ENCODE measurements around the gene CTNNBIP1. TPM values are rescaled to one million over a fixed set of nuclear protein-coding genes. Genes with fewer than 3 reads are reported as not detected.

CTNNBIP1 gene
- total and polyA plus RNA-seq, 9 donors, result 47.3 to 81.1 (median 58.7) TPM

GRCh38 chr1:9849691-9850441 is 60.2 kb downstream of the CTNNBIP1 start:
- Histone ChIP-seq H3K27ac (ENCODE audit: low read length) (peak overlapping the region; percentile 59), H3K9me3 (replicated peaks; ENCODE audit: control insufficient read depth, low read depth, low read length) (peaks cover 3% of the 10 kb centered on the region), H3K27me3 (ENCODE audit: control insufficient read depth, insufficient read depth, low read length) (no peaks in the 10 kb centered on the region), H3K4me1 (ENCODE audit: control insufficient read depth, insufficient read depth, low read length) (peaks cover 28% of the 10 kb centered on the region), H3K4me3 (ENCODE audit: low read length) (no peak overlapping the region), H3K36me3 (ENCODE audit: control insufficient read depth, insufficient read depth, low read length) (peaks cover 25% of the 10 kb centered on the region)
- no peak for DNase-seq
- WGBS (ENCODE audit: insufficient coverage), result 31% methylated on average over 7 of the region's 20 CpGs

GRCh38 chr1:9848022-9848421 is 62.0 kb downstream of the CTNNBIP1 start:
- no peaks in the 10 kb centered on the region for H3K27me3 ChIP-seq (ENCODE audit: control insufficient read depth, insufficient read depth, low read length)
- H3K4me3 ChIP-seq (ENCODE audit: low read length), result no peak overlapping the region
- H3K36me3 ChIP-seq (ENCODE audit: control insufficient read depth, insufficient read depth, low read length), result peaks cover 25% of the 10 kb centered on the region
- H3K27ac ChIP-seq (ENCODE audit: low read length), result no peak overlapping the region
- DNase-seq, result no peak
- peaks cover 39% of the 10 kb centered on the region for H3K4me1 ChIP-seq (ENCODE audit: control insufficient read depth, insufficient read depth, low read length)
- no peaks in the 10 kb centered on the region for H3K9me3 ChIP-seq (replicated peaks; ENCODE audit: control insufficient read depth, low read depth, low read length)
- 100% methylated on average over 1 of the region's 8 CpGs for WGBS (ENCODE audit: insufficient coverage)

DNA sequence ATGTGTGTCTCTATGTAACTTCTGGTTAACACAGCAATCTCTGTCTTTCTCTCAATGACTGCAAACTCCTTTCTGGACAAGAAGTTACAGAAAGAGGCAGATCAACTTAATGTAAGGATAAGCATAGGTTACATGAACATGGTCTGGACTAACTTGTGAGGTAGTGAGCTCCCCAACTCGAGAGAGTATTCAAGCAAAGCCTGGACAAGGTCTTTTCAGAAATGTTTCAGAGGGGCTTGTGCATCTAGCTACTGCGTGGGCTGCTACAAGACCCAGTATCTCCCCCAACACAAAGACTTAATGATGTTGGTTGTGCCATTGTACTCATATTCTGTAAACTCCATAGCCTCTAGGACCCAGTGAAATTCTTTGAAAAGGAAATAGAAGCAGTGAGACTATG is 62.8 kb downstream of the CTNNBIP1 start:
- H3K36me3 ChIP-seq (ENCODE audit: control insufficient read depth, insufficient read depth, low read length), result peaks cover 18% of the 10 kb centered on the region
- H3K27me3 ChIP-seq (ENCODE audit: control insufficient read depth, insufficient read depth, low read length), result no peaks in the 10 kb centered on the region
- peaks cover 39% of the 10 kb centered on the region for H3K4me1 ChIP-seq (ENCODE audit: control insufficient read depth, insufficient read depth, low read length)
- DNase-seq, result no peak
- H3K27ac ChIP-seq (ENCODE audit: low read length), result no peak overlapping the region
- H3K9me3 ChIP-seq (replicated peaks; ENCODE audit: control insufficient read depth, low read depth, low read length), result no peaks in the 10 kb centered on the region
- WGBS (ENCODE audit: insufficient coverage), result no CpG with 5 or more reads among the region's 2 CpGs
- H3K4me3 ChIP-seq (ENCODE audit: low read length), result no peak overlapping the region

DNA sequence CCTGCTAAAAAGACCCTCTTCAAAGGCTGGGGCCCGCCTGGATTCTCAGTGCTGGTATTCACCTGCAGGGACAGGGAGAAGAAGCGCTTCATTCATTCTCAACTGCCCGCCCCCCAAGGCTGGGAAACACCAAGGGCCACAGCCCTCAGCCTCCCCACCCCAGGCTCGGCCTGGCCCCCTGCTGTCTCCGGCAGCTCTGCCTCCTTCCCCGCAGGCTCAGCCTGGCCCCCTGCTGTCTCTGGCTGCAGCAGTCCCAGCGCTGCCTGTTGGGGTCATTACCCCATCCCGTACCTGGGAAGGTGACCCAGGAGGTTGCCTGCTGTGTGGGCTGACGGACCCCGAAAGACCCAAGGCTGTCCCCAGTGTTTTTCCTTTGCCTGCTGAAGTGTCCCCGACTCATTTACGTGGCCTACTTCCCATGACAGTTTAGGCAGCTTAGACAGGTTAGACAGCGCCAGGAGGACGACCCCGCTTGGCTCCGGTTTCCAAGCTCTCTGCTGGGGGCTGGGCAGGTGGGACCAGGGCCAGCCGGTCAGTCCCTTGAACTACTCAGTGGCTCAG is 63.4 kb downstream of the CTNNBIP1 start:
- Histone ChIP-seq H3K4me3 (ENCODE audit: low read length) (no peak overlapping the region), H3K4me1 (ENCODE audit: control insufficient read depth, insufficient read depth, low read length) (peaks cover 43% of the 10 kb centered on the region), H3K27ac (ENCODE audit: low read length) (no peak overlapping the region), H3K9me3 (replicated peaks; ENCODE audit: control insufficient read depth, low read depth, low read length) (no peaks in the 10 kb centered on the region), H3K27me3 (ENCODE audit: control insufficient read depth, insufficient read depth, low read length) (no peaks in the 10 kb centered on the region), H3K36me3 (ENCODE audit: control insufficient read depth, insufficient read depth, low read length) (peaks cover 15% of the 10 kb centered on the region)
- DNase-seq, result no peak
- 28% methylated on average over 16 of the region's 17 CpGs for WGBS (ENCODE audit: insufficient coverage)

DNA sequence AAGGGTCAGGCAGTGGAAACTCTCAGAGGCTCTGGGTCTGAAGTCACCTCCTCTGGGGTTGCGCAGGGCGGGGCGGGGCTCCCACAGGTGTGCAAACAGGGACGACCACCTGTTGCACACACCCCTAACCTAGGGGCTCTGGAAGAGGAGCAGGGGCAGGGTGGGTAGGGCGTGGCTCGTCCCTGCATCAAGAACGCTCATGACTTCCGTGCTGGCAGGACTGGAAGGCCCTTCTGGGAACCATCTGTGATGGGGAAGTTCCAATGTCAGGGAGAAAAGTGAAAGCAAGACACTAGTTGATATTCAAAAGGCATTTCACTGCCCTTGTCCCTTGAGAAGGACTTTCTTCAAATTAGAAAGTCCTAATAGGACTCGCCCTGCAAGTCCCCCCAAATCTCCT is 64.2 kb downstream of the CTNNBIP1 start:
- no peaks in the 10 kb centered on the region for H3K27me3 ChIP-seq (ENCODE audit: control insufficient read depth, insufficient read depth, low read length)
- no peak overlapping the region for H3K4me3 ChIP-seq (ENCODE audit: low read length)
- H3K27ac ChIP-seq (ENCODE audit: low read length), result no peak overlapping the region
- H3K36me3 ChIP-seq (ENCODE audit: control insufficient read depth, insufficient read depth, low read length), result peaks cover 15% of the 10 kb centered on the region
- DNase-seq, result no peak
- no peaks in the 10 kb centered on the region for H3K9me3 ChIP-seq (replicated peaks; ENCODE audit: control insufficient read depth, low read depth, low read length)
- peaks cover 43% of the 10 kb centered on the region for H3K4me1 ChIP-seq (ENCODE audit: control insufficient read depth, insufficient read depth, low read length)
- 74% methylated on average over 6 of the region's 9 CpGs for WGBS (ENCODE audit: insufficient coverage)

DNA sequence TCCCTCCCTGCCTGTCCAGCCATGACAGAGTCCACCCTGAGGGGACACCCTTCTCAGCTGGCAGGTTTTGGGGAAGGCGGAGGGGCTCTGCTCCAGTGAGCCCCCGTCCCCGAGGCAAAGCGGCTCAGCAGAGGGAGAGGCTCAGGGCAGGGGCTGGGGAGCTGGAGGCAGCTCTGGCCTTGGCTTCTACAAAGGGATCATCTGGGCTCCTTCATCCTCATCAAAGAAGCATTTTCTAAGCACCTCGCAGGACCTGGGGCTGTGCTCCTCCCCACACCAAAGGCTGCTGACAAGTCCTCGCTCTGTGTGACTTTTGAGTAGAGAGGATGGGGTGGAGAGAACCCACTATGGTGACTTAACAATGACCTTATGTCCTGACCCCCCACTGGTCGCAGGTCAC is 65.3 kb downstream of the CTNNBIP1 start:
- H3K27me3 ChIP-seq (ENCODE audit: control insufficient read depth, insufficient read depth, low read length), result no peaks in the 10 kb centered on the region

GRCh38 chr1:9844106-9844505 is 66.0 kb downstream of the CTNNBIP1 start:
- WGBS (ENCODE audit: insufficient coverage), result 64% methylated on average over 7 of the region's 12 CpGs
- Histone ChIP-seq H3K36me3 (ENCODE audit: control insufficient read depth, insufficient read depth, low read length) (peaks cover 7% of the 10 kb centered on the region), H3K4me3 (ENCODE audit: low read length) (no peak overlapping the region), H3K27ac (ENCODE audit: low read length) (no peak overlapping the region), H3K27me3 (ENCODE audit: control insufficient read depth, insufficient read depth, low read length) (no peaks in the 10 kb centered on the region), H3K9me3 (replicated peaks; ENCODE audit: control insufficient read depth, low read depth, low read length) (no peaks in the 10 kb centered on the region), H3K4me1 (ENCODE audit: control insufficient read depth, insufficient read depth, low read length) (peaks cover 37% of the 10 kb centered on the region)
- no peak for DNase-seq

More for the DNA sequence above, 65.3 kb downstream of the CTNNBIP1 start:
- Histone ChIP-seq H3K4me1 (ENCODE audit: control insufficient read depth, insufficient read depth, low read length) (peaks cover 44% of the 10 kb centered on the region), H3K27ac (ENCODE audit: low read length) (no peak overlapping the region), H3K36me3 (ENCODE audit: control insufficient read depth, insufficient read depth, low read length) (peaks cover 13% of the 10 kb centered on the region), H3K4me3 (ENCODE audit: low read length) (no peak overlapping the region), H3K9me3 (replicated peaks; ENCODE audit: control insufficient read depth, low read depth, low read length) (no peaks in the 10 kb centered on the region)
- WGBS (ENCODE audit: insufficient coverage), result 53% methylated on average over 5 of the region's 7 CpGs
- DNase-seq, result no peak

DNA sequence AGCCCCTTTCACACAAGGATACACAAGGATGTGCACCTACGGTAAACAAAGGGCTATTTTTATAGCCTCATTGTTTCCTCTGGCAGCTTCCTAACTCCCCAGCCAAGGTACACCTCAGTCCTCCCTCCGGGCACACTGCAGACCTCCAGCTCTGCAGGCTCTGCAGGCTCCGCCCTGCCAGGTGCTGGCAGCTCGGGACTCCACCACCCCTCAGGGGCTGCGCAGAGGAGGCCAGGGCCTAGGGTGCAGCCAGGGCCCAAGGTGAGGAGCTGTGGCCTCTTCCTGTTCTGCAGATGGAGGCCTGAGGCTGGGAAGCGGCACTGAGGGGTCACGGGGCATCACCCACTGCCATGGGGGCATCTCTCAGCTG is 66.5 kb downstream of the CTNNBIP1 start:
- Histone ChIP-seq H3K36me3 (ENCODE audit: control insufficient read depth, insufficient read depth, low read length) (peaks cover 3% of the 10 kb centered on the region), H3K4me1 (ENCODE audit: control insufficient read depth, insufficient read depth, low read length) (peaks cover 36% of the 10 kb centered on the region), H3K27me3 (ENCODE audit: control insufficient read depth, insufficient read depth, low read length) (no peaks in the 10 kb centered on the region), H3K4me3 (ENCODE audit: low read length) (no peak overlapping the region), H3K9me3 (replicated peaks; ENCODE audit: control insufficient read depth, low read depth, low read length) (no peaks in the 10 kb centered on the region), H3K27ac (ENCODE audit: low read length) (no peak overlapping the region)
- WGBS (ENCODE audit: insufficient coverage), result 74% methylated on average over 7 of the region's 7 CpGs
- DNase-seq, result no peak

DNA sequence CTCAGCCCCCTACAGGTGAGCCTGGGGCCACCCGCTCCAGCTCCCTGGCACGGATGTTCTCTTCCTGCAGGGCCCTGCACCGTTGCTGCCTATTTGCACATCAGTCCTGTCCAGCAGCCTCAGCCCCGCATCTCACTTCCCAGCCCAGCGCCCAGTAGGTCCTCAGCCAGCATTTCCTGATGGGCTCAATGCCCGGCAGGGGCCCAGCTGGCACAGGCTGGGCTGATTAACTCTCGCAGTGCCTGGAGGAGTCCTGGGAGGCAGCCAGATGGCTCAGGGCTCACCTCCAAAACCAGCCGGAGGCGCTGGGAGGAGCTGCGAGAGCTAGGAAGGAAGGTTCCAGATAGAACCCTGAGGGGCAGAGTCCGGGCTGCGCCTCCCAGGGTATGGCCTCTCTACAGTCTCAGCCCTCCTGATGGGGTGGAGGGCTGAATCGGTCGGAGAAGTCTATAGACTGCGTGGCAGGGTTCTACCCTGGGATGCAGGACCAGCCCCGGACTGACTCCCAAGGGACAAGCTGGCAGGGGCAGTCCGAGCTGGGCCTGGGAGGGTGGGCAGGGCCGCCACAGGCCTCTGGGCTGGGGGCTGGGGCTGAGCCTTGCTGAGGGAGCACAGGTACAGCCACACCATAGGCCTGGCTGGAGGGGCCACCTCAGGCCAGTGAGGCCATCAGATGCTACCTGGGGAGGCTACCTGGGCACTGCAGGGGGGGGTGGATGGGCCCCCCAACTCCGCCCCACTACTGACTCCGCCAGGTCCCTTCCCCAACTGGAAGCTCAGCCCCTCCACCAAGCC is 67.1 kb downstream of the CTNNBIP1 start:
- Histone ChIP-seq H3K27me3 (ENCODE audit: control insufficient read depth, insufficient read depth, low read length) (no peaks in the 10 kb centered on the region), H3K9me3 (replicated peaks; ENCODE audit: control insufficient read depth, low read depth, low read length) (no peaks in the 10 kb centered on the region), H3K27ac (ENCODE audit: low read length) (no peak overlapping the region), H3K4me1 (ENCODE audit: control insufficient read depth, insufficient read depth, low read length) (peaks cover 36% of the 10 kb centered on the region), H3K36me3 (ENCODE audit: control insufficient read depth, insufficient read depth, low read length) (peaks cover 1% of the 10 kb centered on the region), H3K4me3 (ENCODE audit: low read length) (no peak overlapping the region)
- DNase-seq, result no peak
- WGBS (ENCODE audit: insufficient coverage), result 54% methylated on average over 18 of the region's 20 CpGs

DNA sequence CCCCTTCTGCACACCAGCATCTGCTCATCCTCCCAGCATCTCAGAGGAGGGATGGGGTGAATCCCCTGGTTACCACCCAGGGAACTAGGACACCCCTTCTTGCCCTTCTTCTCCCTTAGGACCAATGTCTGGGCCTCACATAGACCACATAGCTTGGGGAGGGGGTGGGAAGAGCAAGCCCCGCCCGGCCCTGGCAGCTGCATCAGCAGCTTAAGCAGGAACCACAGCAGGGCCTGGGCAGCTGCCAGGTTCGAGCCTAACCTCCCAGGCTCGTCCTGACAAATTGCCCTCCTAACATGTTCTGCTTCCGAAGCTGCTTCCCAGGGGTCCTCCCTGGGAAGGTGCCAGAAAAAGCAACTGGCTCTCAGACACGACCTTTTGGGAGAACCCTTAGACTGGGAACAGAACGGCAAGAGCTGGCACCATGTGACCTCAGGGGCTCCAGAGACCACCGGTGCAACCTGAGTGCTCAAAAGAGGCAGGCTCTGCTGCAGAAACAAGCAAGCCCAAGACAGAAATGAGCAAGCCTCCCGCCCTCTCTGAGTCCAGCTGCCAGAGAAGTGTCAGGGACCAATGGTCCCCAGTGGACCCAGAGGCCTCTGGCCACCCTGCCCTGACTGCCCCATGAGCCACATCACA is 67.9 kb downstream of the CTNNBIP1 start:
- Histone ChIP-seq H3K27ac (ENCODE audit: low read length) (no peak overlapping the region), H3K36me3 (ENCODE audit: control insufficient read depth, insufficient read depth, low read length) (no peaks in the 10 kb centered on the region), H3K4me3 (ENCODE audit: low read length) (no peak overlapping the region), H3K27me3 (ENCODE audit: control insufficient read depth, insufficient read depth, low read length) (no peaks in the 10 kb centered on the region), H3K4me1 (ENCODE audit: control insufficient read depth, insufficient read depth, low read length) (peaks cover 36% of the 10 kb centered on the region), H3K9me3 (replicated peaks; ENCODE audit: control insufficient read depth, low read depth, low read length) (no peaks in the 10 kb centered on the region)
- WGBS (ENCODE audit: insufficient coverage), result 13% methylated on average over 7 of the region's 9 CpGs
- peak; percentile 53 for DNase-seq

Measured in muscle of leg (tissue), 11 donors.